ENCODE data around the gene ANXA4.

DNA sequence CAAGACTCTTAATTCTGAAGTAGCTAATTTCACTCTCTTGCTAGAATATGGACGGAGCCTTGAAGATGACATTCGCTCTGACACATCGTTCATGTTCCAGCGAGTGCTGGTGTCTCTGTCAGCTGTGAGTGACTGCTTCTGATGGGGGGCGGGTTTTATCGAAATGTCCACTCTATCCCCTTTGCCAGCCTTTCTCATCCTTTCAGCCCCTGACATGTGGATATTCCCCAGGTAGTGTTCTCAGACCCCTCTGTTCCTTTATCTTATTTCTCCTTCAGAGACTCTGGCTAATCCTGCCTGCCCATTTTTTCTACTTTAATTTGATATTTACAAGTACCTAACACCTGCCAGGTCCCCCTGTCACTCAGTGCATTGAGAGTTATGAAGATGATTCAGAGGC, 68.6 kb downstream of the ANXA4 start:
- TF ChIP-seq MEF2A (IDR thresholded peaks at IDR 0.05; ENCODE audit: borderline replicate concordance, low read depth) (no peak), RXRA (IDR thresholded peaks at IDR 0.05; ENCODE audit: borderline replicate concordance, low read depth) (no peak)
- TF ChIP-seq, protein P1, sequence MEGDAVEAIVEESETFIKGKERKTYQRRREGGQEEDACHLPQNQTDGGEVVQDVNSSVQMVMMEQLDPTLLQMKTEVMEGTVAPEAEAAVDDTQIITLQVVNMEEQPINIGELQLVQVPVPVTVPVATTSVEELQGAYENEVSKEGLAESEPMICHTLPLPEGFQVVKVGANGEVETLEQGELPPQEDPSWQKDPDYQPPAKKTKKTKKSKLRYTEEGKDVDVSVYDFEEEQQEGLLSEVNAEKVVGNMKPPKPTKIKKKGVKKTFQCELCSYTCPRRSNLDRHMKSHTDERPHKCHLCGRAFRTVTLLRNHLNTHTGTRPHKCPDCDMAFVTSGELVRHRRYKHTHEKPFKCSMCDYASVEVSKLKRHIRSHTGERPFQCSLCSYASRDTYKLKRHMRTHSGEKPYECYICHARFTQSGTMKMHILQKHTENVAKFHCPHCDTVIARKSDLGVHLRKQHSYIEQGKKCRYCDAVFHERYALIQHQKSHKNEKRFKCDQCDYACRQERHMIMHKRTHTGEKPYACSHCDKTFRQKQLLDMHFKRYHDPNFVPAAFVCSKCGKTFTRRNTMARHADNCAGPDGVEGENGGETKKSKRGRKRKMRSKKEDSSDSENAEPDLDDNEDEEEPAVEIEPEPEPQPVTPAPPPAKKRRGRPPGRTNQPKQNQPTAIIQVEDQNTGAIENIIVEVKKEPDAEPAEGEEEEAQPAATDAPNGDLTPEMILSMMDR (IDR thresholded peaks at IDR 0.05): no peak
- TF ChIP-seq, protein P2, sequence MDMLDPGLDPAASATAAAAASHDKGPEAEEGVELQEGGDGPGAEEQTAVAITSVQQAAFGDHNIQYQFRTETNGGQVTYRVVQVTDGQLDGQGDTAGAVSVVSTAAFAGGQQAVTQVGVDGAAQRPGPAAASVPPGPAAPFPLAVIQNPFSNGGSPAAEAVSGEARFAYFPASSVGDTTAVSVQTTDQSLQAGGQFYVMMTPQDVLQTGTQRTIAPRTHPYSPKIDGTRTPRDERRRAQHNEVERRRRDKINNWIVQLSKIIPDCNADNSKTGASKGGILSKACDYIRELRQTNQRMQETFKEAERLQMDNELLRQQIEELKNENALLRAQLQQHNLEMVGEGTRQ (IDR thresholded peaks at IDR 0.05; ENCODE audit: borderline replicate concordance, low read depth, low read length): no peak
- TF ChIP-seq, protein P3, sequence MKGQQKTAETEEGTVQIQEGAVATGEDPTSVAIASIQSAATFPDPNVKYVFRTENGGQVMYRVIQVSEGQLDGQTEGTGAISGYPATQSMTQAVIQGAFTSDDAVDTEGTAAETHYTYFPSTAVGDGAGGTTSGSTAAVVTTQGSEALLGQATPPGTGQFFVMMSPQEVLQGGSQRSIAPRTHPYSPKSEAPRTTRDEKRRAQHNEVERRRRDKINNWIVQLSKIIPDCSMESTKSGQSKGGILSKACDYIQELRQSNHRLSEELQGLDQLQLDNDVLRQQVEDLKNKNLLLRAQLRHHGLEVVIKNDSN (IDR thresholded peaks at IDR 0.05; ENCODE audit: borderline replicate concordance, low read depth): no peak

Measured in SK-N-SH (cell line).